ENCODE measurements around the gene MLH1.

- TF ChIP-seq CTCF (IDR thresholded peaks at IDR 0.05): no peak
- TF ChIP-seq POLR2AphosphoS5 (IDR thresholded peaks at IDR 0.05): no peak
- no peak for TF ChIP-seq POLR2A (IDR thresholded peaks at IDR 0.05)
Measured at GRCh38 chr3:37028329-37028728, 35.0 kb downstream of the MLH1 start.
